Upper lobe of left lung (tissue), 6 donors: ENCODE data around the gene CD247. TPM values are rescaled to one million over a fixed set of nuclear protein-coding genes. Genes with fewer than 3 reads are reported as not detected.

Source experiments
- ATAC-seq, 2 donors: fragments of 200-7000 bp; cut with Tn5 transposase; one replicate each; pipeline ENCODE4 v1.9.1; 2022; ENCODE audit warnings: mild to moderate bottlenecking in 2 of 2, moderate library complexity in 2 of 2; ENCODE audit not compliant: low FRiP score in 2 of 2
- DNase-seq, 2 donors: peaks; one replicate each; pipeline ENCODE4 v3.0.0-alpha.2; 2019 to 2020
- H3K27ac ChIP-seq, 4 donors: fragments of 200-600 bp; sonication (generic); one replicate each; pipeline ENCODE4 v1.5.1; 2016 to 2019
- H3K27me3 ChIP-seq, 4 donors: fragments of 200-600 bp; sonication (generic); one replicate each; pipeline ENCODE4 v1.5.1; 2017 to 2019
- H3K36me3 ChIP-seq, 4 donors: fragments of 200-600 bp; sonication (generic); one replicate each; pipeline ENCODE4 v1.5.1; 2016 to 2019
- H3K4me1 ChIP-seq, 4 donors: fragments of 200-600 bp; sonication (generic); one replicate each; pipeline ENCODE4 v1.5.1; 2018 to 2019
- H3K4me3 ChIP-seq, 4 donors: fragments of 200-600 bp; sonication (generic); one replicate each; pipeline ENCODE4 v1.5.1; 2017 to 2019; ENCODE audit warnings: mild to moderate bottlenecking in 2 of 4, moderate library complexity in 1 of 4
- H3K9me3 ChIP-seq, 4 donors: fragments of 200-600 bp; sonication (generic); one replicate each; pipeline ENCODE4 v1.5.1; 2018 to 2019
- EP300 ChIP-seq, 4 donors: sonication (generic); formaldehyde crosslinking; IDR thresholded peaks; one replicate each; pipeline ENCODE4 v1.5.1; 2017; ENCODE audit warnings: antibody characterized with exemption in 4 of 4, control low read depth in 2 of 4
- POLR2A ChIP-seq, 4 donors: fragments of 450-650 bp; IDR thresholded peaks; one replicate each; pipeline ENCODE4 v1.5.1; 2016 to 2017; ENCODE audit warnings: antibody characterized with exemption in 4 of 4, mild to moderate bottlenecking in 2 of 4
- POLR2AphosphoS5 ChIP-seq, 2 donors: sonication (generic); formaldehyde crosslinking; IDR thresholded peaks; one replicate each; pipeline ENCODE4 v1.5.1; 2017; ENCODE audit warnings: antibody characterized with exemption in 2 of 2
- WGBS, 2 donors: methylation state at CpG; one replicate each; pipeline ENCODE4 v1.1.5; 2017 to 2018; 5-methylcytosine and 5-hydroxymethylcytosine counted together
- total RNA-seq, 6 donors: library from RNA; depleted of rRNA in 4 of 6; stranded (reverse); fragments of >200 nt in 4 of 6; gene quantifications; one replicate each; pipeline versions ENCODE4 v1.1.0 to v1.2.1, GENCODE V29; 2016 to 2021
- TF ChIP-seq, protein P1 (sequence below), 6 experiments: fragments of 450-650 bp in 4 of 6; fragments of 200-600 bp in 2 of 6; sonication (generic) in 2 of 6; IDR thresholded peaks; one replicate each; pipeline ENCODE4 v1.5.1; 2016 to 2019; ENCODE audit warnings: antibody characterized with exemption in 6 of 6
- donor health status: DM: no; HTN: no; CAD: no; lungs with moderate emphysema.
- donor health status: DM: no; HTN: yes; CAD: no; lungs with severe emphysema.

The CD247 gene
- total RNA-seq, 6 donors from 2014 or later = 5.0 to 14.7 (median 8.7) TPM

DNA sequence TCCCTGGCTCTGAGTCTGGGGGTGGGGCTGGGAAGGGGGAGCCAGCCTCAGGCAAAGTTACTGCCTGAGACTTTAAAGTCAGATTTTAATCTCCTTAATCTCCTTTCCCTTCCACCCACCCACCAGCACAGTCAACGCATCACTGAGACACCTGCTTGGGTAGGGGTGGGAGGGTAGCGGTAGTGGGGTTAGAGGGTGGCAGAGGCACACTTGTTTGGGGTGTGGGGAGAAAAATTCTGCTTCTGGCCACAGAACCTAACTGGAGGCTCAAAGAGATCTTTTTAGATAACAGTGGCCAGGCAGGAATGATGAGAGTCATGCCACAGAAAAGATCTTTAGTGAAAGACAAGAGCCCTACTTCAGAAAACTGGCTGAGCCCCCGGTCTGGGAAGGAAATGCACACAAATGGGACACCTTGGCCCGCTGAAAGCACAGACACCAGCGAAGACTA is 44.1 kb downstream of the CD247 start:
- no peaks in the 10 kb centered on the region for H3K27me3 ChIP-seq
- peaks cover 0 to 5% (median 2%) of the 10 kb centered on the region in 4 donors for H3K4me1 ChIP-seq
- H3K27ac ChIP-seq = no peak overlapping the region
- 53 to 57% methylated on average over 5 of the region's 5 CpGs for WGBS, 2 donors
- no peaks in the 10 kb centered on the region for H3K36me3 ChIP-seq
- no peak overlapping the region for H3K4me3 ChIP-seq
- peak in 1 of 2 donors; percentile 16 for DNase-seq
- no peak for TF ChIP-seq EP300 (IDR thresholded peaks at IDR 0.05)
- no peak for TF ChIP-seq POLR2AphosphoS5 (IDR thresholded peaks at IDR 0.05)
- TF ChIP-seq, protein P1, sequence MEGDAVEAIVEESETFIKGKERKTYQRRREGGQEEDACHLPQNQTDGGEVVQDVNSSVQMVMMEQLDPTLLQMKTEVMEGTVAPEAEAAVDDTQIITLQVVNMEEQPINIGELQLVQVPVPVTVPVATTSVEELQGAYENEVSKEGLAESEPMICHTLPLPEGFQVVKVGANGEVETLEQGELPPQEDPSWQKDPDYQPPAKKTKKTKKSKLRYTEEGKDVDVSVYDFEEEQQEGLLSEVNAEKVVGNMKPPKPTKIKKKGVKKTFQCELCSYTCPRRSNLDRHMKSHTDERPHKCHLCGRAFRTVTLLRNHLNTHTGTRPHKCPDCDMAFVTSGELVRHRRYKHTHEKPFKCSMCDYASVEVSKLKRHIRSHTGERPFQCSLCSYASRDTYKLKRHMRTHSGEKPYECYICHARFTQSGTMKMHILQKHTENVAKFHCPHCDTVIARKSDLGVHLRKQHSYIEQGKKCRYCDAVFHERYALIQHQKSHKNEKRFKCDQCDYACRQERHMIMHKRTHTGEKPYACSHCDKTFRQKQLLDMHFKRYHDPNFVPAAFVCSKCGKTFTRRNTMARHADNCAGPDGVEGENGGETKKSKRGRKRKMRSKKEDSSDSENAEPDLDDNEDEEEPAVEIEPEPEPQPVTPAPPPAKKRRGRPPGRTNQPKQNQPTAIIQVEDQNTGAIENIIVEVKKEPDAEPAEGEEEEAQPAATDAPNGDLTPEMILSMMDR (IDR thresholded peaks at IDR 0.05) = no peak
- TF ChIP-seq POLR2A (IDR thresholded peaks at IDR 0.05) = no peak
- no peaks in the 10 kb centered on the region for H3K9me3 ChIP-seq
- ATAC-seq = no peak

- no peaks in the 10 kb centered on the region for H3K27me3 ChIP-seq
- WGBS, 2 donors = 63 to 70% methylated on average over 5 of the region's 5 CpGs
- no peak overlapping the region for H3K27ac ChIP-seq
- peaks cover 0 to 5% (median 2%) of the 10 kb centered on the region in 4 donors for H3K4me1 ChIP-seq
- no peak for ATAC-seq
- H3K4me3 ChIP-seq = no peak overlapping the region
- peak in 1 of 2 donors; percentile 15 for DNase-seq
- no peaks in the 10 kb centered on the region for H3K36me3 ChIP-seq
- TF ChIP-seq POLR2AphosphoS5 (IDR thresholded peaks at IDR 0.05) (no peak), EP300 (IDR thresholded peaks at IDR 0.05) (no peak), POLR2A (IDR thresholded peaks at IDR 0.05) (no peak)
- TF ChIP-seq, protein P1 (IDR thresholded peaks at IDR 0.05) = no peak
- no peaks in the 10 kb centered on the region for H3K9me3 ChIP-seq
Observed at GRCh38 chr1:167473761-167474160, 44.6 kb downstream of the CD247 start.

- peaks cover 0 to 5% (median 2%) of the 10 kb centered on the region in 4 donors for H3K4me1 ChIP-seq
- DNase-seq (no peak), ATAC-seq (peak in 1 of 2 donors; percentile 46)
Observed at GRCh38 chr1:167472752-167473521, 45.4 kb downstream of the CD247 start.

DNA sequence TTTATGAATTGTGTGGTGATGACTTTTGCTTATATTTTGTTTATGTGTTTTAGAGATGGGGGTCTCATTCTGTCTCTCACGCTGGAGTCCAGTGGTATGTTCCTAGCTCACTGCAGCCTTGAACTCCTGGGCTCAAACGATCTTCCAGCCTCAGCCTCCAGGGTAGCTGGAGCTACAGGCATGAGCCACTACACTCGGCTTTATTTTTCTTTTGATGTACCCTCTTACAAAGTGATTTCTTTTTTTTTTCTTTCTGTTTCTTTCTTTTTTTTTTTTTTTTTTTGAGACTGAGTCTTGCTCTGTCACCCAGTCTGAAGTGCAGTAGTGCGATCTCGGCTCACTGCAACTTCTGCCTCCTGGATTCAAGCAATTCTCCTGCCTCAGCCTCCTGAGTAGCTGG is 46.8 kb downstream of the CD247 start:
- no peak for DNase-seq
- Histone ChIP-seq H3K4me3 (no peak overlapping the region), H3K27ac (no peak overlapping the region), H3K27me3 (no peaks in the 10 kb centered on the region), H3K36me3 (no peaks in the 10 kb centered on the region), H3K9me3 (no peaks in the 10 kb centered on the region), H3K4me1 (peaks cover 0 to 5% (median 2%) of the 10 kb centered on the region in 4 donors)
- 92 to 95% methylated on average over 5 of the region's 5 CpGs for WGBS, 2 donors
- TF ChIP-seq EP300 (IDR thresholded peaks at IDR 0.05) (no peak), POLR2A (IDR thresholded peaks at IDR 0.05) (no peak), POLR2AphosphoS5 (IDR thresholded peaks at IDR 0.05) (no peak)
- TF ChIP-seq, protein P1 (IDR thresholded peaks at IDR 0.05) = no peak
- ATAC-seq = no peak

More at GRCh38 chr1:167472752-167473521, 45.4 kb downstream of the CD247 start:
- Histone ChIP-seq H3K27me3 (no peaks in the 10 kb centered on the region), H3K9me3 (no peaks in the 10 kb centered on the region), H3K36me3 (no peaks in the 10 kb centered on the region), H3K27ac (no peak overlapping the region), H3K4me3 (no peak overlapping the region)
- WGBS, 2 donors = 90% methylated on average over 10 of the region's 10 CpGs
- TF ChIP-seq, protein P1 (IDR thresholded peaks at IDR 0.05) = no peak
- TF ChIP-seq POLR2AphosphoS5 (IDR thresholded peaks at IDR 0.05) (no peak), EP300 (IDR thresholded peaks at IDR 0.05) (no peak), POLR2A (IDR thresholded peaks at IDR 0.05) (no peak)
